GM19438 (cell line): ENCODE data around the gene CAPZA2.

Experiments used
- ATAC-seq: cut with Tn5 transposase; IDR thresholded peaks from one replicate; pipeline ENCODE4 v1.9.1; 2021; ENCODE audit warnings: low read depth; ENCODE audit not compliant: unreplicated experiment

Gene CAPZA2

DNA sequence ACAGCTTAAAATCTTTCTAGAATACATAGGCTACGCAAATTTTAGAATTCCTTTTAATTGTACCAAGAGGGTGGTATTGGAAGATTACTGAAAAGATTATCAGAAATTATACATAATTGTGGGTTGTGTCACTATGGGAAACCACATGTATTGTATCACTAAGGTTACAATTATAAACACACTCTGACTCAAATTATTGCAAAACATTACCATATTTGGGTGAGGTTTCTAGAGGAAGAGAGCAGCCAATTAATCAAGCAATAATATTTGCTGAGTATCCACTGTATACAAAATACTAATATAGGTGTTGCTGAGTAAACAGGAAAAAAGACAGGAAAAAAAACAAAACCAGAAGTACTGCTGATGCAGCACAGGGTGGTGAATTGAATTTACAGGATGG lies 3.1 kb upstream of the CAPZA2 start:
- ATAC-seq = no peak

DNA sequence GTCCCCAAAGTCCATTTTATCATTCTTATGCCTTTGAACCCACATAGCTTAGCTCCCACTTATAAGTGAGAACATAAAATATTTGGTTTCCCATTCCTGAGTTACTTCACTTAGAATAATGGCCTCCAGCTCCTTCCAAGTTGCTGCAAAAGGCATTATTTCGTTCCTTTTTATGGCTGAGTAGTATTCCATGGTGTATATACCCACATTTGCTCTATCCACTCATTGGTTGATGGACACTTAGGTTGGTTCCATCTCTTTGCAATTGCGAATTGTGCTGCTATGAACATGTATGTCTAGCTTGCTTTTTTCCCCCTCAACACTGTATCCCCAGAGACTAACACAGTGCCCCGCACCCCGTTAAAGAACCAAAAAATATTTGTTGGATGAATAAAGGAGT lies 670 bp upstream of the CAPZA2 start:
- ATAC-seq = no peak

GRCh38 chr7:116862951-116863670 lies 724 bp downstream of the CAPZA2 start:
- peak; percentile 5 for ATAC-seq

DNA sequence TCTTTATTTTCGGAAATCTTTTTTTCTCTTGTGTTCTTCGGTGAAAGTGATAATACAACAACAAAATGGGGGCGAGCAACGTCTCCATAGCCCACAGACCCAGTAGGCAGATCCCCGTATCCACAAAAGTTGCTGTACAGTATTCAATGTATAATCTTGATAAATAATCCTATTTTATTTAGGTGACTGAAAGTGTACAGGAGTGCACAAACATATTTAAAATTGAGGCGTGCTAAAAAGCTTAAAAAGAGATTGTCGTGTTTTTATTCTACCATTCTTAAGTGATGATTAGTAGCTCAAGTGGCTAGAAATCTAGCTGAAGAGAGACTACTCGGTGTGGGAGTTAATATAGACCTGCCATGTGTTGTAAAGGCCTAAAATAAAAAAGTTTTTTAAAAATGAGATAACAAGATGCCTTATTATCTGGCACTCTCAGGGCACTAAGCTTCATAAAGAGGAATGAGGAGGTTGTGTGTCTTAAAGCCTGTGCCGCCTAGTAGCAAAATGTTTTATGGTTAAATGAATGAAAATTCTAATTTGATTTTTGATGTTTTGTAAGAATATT lies 1.6 kb downstream of the CAPZA2 start:
- ATAC-seq = no peak

DNA sequence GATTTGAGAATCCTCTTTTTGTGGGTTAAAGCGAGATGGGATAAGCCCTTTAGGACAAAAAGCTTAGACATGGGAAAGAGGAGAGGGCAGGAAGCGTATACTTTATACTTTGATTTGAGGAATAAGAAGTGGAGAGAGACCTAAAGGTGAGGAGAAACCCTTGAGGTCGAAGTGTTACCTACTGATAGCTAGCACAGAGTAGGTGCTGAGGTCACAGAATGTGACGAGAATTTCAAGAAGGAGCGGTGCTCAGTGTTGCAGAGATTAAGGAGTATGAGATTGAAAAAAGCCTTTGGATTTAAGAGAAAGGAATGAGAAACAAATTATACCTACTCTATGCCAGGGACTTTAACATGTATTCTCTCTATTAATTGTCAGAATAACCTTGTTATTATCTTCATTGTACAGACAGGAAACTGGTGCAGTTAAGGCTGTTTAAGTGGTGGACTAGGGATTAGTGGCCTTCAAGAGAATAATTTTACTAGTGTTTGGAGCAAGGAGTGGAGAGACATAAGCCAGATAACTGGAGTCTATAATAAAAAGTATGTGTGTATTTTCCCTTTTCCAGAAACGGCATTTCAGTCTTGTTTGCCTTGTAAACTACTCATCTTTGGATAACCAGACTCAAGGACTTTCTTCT lies 8.8 kb downstream of the CAPZA2 start:
- no peak for ATAC-seq

GRCh38 chr7:116872026-116872425 lies 9.6 kb downstream of the CAPZA2 start:
- ATAC-seq = no peak

DNA sequence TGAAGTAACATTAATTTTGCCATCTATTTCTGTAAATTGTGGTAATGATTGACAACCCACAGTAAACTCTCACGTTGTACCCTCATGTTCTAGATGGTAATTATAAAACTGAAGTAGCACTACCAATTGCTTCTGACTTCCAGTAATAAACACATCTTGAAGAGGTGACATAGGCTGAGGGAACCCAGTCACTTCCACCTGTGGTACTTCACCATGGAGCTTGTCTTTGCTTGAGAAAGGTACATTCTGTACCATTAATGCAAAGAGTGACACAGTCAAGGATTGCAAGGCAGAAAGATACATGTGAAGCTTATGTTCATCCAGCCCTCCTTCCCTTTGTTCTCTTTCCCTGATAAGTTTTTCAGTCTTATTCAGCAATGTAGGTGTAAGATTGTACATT lies 11.2 kb downstream of the CAPZA2 start:
- ATAC-seq = no peak

- ATAC-seq = no peak
These were observed 14.5 kb downstream of the CAPZA2 start for GRCh38 chr7:116876664-116877442.

GRCh38 chr7:116877443-116878217 lies 15.2 kb downstream of the CAPZA2 start:
- no peak for ATAC-seq

DNA sequence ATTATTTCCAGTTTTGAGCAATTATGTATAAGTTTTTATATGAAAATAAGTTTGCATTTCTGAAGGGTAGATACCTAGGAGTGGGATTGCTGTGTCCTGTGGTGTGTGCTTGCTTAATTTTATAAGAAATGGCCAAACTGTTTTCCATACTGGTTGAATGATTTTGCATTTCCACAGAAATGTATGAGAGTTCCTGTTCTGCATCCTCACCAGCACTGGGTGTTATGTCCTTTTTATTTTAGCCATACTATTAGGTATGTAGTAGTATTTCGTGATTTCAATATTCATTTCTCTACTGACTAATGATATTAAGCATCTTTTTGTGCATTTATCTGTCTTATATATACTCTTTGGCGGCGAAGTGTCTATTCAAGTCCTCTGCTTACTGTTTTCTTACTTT lies 22.3 kb downstream of the CAPZA2 start:
- no peak for ATAC-seq

DNA sequence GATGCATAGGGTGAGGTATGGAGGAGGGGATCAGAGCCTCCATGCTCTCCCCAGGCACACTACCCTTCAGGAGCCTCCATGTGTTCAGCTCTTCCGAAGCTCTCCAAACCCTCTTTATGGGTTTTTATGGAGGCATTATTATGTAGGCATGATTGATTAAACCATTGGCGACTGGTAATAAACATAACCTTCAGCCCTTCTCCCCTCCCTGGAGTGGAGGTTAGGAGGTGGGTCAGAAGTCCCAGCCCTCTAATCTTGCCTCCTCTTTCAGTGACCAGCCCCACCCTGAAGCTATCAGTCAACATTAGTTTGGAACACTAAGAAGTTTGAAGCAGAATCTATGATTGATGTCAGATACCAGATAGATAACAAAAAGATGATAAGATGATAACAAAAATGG lies 23.3 kb downstream of the CAPZA2 start:
- no peak for ATAC-seq

DNA sequence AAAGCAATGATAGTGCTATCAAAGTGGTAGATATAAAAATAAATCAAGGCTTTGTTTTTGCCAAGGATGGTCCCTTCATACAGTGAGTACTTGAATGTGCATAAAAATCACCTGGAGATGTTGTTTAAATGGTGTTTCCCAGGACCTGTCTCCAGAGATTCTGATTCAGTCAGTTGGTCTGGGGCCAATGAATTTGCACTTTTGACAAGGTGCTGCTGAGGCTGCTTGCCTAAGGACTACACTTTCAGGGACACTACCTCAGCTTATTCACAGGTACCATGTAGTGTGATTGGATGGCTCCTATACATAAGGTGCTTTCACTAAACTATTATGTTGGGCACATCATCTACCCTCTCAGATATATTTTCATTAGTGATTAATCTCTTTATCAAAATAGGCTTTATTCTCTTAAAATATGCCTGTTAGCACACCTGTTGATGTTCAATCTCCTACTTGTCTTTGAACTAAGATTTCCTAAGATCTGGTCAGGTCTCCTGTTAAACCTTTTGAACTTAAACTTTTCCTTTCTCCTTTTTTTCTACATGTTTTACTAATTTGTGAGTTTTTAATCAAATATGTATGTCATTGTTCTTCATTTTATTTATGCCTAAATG lies 24.3 kb downstream of the CAPZA2 start:
- ATAC-seq = no peak

- no peak for ATAC-seq
These were observed 26.5 kb downstream of the CAPZA2 start for GRCh38 chr7:116888895-116889294.

DNA sequence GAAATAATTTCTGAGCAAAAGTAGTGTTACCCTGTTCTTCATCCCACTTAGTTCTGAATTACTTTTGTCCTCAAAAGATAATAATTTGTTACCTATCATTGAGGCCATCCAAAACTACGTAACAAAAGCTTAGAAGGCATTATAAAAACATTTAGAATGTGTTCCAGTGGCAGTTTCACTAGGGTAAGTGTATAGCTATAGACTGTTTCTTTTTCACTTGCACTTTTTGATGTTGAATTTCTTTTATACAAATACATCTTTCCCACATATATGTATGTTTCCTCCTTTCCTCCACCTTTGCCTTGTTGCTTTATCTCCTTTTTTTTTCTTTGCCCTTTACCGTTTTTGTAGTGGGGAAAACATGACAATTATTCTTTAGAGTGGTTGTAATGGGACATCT lies 33.5 kb downstream of the CAPZA2 start:
- ATAC-seq = no peak

- ATAC-seq = no peak
These were observed 35.3 kb downstream of the CAPZA2 start for GRCh38 chr7:116897661-116898060.

GRCh38 chr7:116899308-116899707 lies 36.9 kb downstream of the CAPZA2 start:
- no peak for ATAC-seq

DNA sequence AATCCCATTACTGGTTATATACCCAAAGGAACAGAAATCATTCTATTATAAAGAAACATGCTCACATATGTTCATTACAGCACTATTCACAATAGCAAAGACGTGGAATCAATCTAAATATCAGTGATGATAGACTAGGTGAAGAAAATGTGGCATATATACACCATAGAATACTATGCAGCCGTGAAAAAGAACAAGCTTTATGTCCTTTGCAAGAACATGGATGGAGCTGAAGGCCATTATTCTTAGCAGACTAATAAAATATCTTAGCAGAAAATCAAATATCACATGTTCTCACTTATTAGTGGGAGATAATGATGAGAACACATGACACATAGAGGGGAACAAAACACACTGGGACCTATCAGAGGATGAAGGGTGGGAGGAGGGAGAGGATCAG lies 38.8 kb downstream of the CAPZA2 start:
- ATAC-seq = no peak

DNA sequence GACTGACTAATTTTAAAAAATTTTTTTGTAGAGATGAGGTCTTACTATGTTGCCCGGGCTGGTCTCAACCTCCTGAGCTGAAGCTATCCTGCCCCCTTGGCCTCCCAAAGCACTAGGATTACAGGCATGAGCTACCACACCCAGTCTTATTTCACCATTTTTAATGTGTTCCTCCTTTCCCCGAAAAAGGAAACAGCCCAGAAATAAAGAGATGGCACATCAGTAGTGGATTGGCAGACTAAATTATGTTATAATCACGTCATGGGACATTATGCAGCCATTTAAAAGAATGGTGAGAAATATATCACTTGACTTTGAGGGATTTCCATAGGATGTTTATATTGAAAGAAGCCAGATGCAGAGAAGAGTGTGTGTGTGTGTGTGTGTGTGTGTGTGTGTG lies 40.5 kb downstream of the CAPZA2 start:
- no peak for ATAC-seq

DNA sequence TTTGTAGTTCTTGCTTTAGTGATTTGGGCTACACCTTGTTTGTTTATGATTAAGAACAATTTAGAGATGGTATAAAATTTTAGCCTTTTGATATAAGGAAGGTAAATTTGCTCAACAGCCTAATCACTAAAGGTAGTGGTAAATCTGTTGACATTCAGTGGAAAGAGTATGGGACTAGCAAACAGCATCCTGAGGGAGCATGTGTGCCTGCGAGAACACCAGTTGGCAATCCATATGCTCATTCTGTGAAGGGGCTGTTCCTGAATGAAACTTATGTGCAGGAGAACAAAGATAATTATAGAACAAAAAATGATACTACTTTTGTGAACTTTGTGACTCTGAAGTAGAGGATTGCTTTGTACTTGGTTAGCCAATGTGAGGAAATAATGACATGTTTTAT lies 44.0 kb downstream of the CAPZA2 start:
- no peak for ATAC-seq

GRCh38 chr7:116910383-116910782 lies 48.0 kb downstream of the CAPZA2 start:
- ATAC-seq = no peak
